Caco-2 (cell line): ENCODE data around the gene FAM162B. TPM values are rescaled to one million over a fixed set of nuclear protein-coding genes. Genes with fewer than 3 reads are reported as not detected.

Experiments
- BruUV-seq: library from RNA; stranded (reverse); fragments of 400-500 nt; replicated peaks from 2 replicates; lab custom pipeline; 2021; lab: Mats Ljungman, UMichigan
- CTCF ChIA-PET: fragments of 300-600 bp; sonication (Branson Sonifier 250); formaldehyde crosslinking; loops from one replicate; lab custom pipeline; 2022; ENCODE audit warnings: antibody characterized with exemption; lab: Charles Lee
- POLR2A ChIA-PET: fragments of 300-600 bp; sonication (Branson Sonifier 250); formaldehyde crosslinking; loops from one replicate; lab custom pipeline; 2022; ENCODE audit warnings: antibody characterized with exemption; lab: Charles Lee
- DNase-seq, 2 experiments: peaks; one replicate each; pipeline versions ENCODE4 v3.0.0 to v3.0.0-alpha.2; 2020 to 2022
- H3K27me3 ChIP-seq: replicated peaks from 2 replicates; pipeline ENCODE4 v1.6.0; 2011; ENCODE audit warnings: low read length; ENCODE audit not compliant: control insufficient read depth, insufficient read depth
- H3K36me3 ChIP-seq: 2 replicates; pipeline ENCODE4 v1.5.1; 2011; ENCODE audit warnings: low read length; ENCODE audit not compliant: control insufficient read depth, insufficient read depth
- H3K4me1 ChIP-seq: fragments of 250-450 bp; sonication (Bioruptor Pico); 2 replicates; pipeline ENCODE4 v1.5.1; 2020; ENCODE audit warnings: mild to moderate bottlenecking
- H3K4me3 ChIP-seq: 2 replicates; pipeline ENCODE4 v1.5.1; 2011; ENCODE audit warnings: low read depth, mild to moderate bottlenecking, control low read depth, low read length
- H3K9me3 ChIP-seq: fragments of 250-450 bp; sonication (Bioruptor Pico); 2 replicates; pipeline ENCODE4 v1.5.1; 2020; ENCODE audit warnings: mild to moderate bottlenecking, moderate library complexity
- H3K27ac Mint-ChIP-seq: one replicate; pipeline ENCODE4 v1.8.0; 2022; ENCODE audit warnings: mixed read lengths; ENCODE audit not compliant: unreplicated experiment
- H3K27me3 Mint-ChIP-seq: one replicate; pipeline ENCODE4 v1.8.0; 2022; ENCODE audit warnings: mixed read lengths; ENCODE audit not compliant: insufficient read depth, unreplicated experiment
- H3K36me3 Mint-ChIP-seq: one replicate; pipeline ENCODE4 v1.8.0; 2022; ENCODE audit warnings: mild to moderate bottlenecking, mixed read lengths; ENCODE audit not compliant: insufficient read depth, unreplicated experiment
- H3K4me1 Mint-ChIP-seq: one replicate; pipeline ENCODE4 v1.8.0; 2022; ENCODE audit warnings: low read depth, mixed read lengths; ENCODE audit not compliant: unreplicated experiment
- H3K4me3 Mint-ChIP-seq: one replicate; pipeline ENCODE4 v1.8.0; 2022; ENCODE audit warnings: mild to moderate bottlenecking, moderate library complexity, mixed read lengths; ENCODE audit not compliant: unreplicated experiment
- H3K9me3 Mint-ChIP-seq: one replicate; pipeline ENCODE4 v1.8.0; 2022; ENCODE audit warnings: mixed read lengths; ENCODE audit not compliant: unreplicated experiment
- intact Hi-C: fragments of 100-400 bp; cut with micrococcal nuclease; formaldehyde crosslinking; loops from one replicate; pipeline ENCODE4 v1.10.0; 2022; ENCODE audit not compliant: unreplicated experiment
- total RNA-seq: library from RNA; stranded (reverse); gene quantifications from 2 replicates; pipeline ENCODE4 v1.2.3, GENCODE V29; 2022
- TF ChIP-seq, protein P1 (sequence below), 2 experiments: fragments of 200-600 bp in 1 of 2; IDR thresholded peaks; 1 replicate in 1 of 2; 2 replicates in 1 of 2; pipeline versions ENCODE4 v1.5.1 to v1.8.0; 2011 to 2022; ENCODE audit warnings: antibody characterized with exemption in 1 of 2, control low read depth in 1 of 2, inconsistent platforms in 1 of 2, low read depth in 1 of 2, low read length in 1 of 2, mild to moderate bottlenecking in 1 of 2, moderate library complexity in 1 of 2; ENCODE audit not compliant: insufficient read depth in 1 of 2, severe bottlenecking in 1 of 2, unreplicated experiment in 1 of 2

Gene FAM162B
- total RNA-seq, 1 experiment from 2014 or later = not detected

DNA sequence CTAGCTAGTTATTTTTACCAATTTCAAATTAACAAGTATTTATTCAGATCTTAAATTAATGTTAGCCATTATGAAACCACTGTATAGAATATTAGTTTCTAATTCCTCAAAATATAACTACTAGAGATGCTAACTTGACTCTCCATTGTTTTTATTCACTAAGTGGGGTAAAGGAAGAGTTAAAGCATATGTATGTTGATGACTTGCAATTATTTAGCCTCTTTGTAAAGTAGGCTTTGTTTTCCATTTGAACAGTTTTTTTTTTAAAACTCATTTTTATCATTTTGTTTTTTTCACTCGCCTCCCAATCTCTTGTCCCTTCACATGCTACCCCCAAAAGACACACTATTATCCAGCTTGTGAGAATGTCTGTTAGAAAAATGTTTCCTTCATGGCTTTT is 3.3 kb downstream of the FAM162B start:
- H3K36me3 Mint-ChIP-seq = no peaks in the 10 kb centered on the region
- H3K9me3 Mint-ChIP-seq = no peaks in the 10 kb centered on the region
- H3K4me1 ChIP-seq = no peaks in the 10 kb centered on the region
- intact Hi-C loops = no loop called here
- no peaks in the 10 kb centered on the region for H3K36me3 ChIP-seq
- DNase-seq = no peak
- H3K4me1 Mint-ChIP-seq = no peaks in the 10 kb centered on the region
- no peak overlapping the region for H3K4me3 ChIP-seq
- TF ChIP-seq, protein P1, sequence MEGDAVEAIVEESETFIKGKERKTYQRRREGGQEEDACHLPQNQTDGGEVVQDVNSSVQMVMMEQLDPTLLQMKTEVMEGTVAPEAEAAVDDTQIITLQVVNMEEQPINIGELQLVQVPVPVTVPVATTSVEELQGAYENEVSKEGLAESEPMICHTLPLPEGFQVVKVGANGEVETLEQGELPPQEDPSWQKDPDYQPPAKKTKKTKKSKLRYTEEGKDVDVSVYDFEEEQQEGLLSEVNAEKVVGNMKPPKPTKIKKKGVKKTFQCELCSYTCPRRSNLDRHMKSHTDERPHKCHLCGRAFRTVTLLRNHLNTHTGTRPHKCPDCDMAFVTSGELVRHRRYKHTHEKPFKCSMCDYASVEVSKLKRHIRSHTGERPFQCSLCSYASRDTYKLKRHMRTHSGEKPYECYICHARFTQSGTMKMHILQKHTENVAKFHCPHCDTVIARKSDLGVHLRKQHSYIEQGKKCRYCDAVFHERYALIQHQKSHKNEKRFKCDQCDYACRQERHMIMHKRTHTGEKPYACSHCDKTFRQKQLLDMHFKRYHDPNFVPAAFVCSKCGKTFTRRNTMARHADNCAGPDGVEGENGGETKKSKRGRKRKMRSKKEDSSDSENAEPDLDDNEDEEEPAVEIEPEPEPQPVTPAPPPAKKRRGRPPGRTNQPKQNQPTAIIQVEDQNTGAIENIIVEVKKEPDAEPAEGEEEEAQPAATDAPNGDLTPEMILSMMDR (IDR thresholded peaks at IDR 0.05; ENCODE audit: insufficient read depth in 1 of 2, low read depth in 1 of 2, low read length in 1 of 2, severe bottlenecking in 1 of 2, unreplicated experiment in 1 of 2) = no peak
- H3K27me3 Mint-ChIP-seq = no peaks in the 10 kb centered on the region
- H3K27me3 ChIP-seq = no peaks in the 10 kb centered on the region
- ChIA-PET CTCF (no interaction called here), POLR2A (no interaction called here)
- no peaks in the 10 kb centered on the region for H3K9me3 ChIP-seq
- BruUV-seq = no TSS peak
- no peak overlapping the region for H3K4me3 Mint-ChIP-seq
- H3K27ac Mint-ChIP-seq = no peak overlapping the region

- H3K9me3 Mint-ChIP-seq = no peaks in the 10 kb centered on the region
- H3K27me3 ChIP-seq = no peaks in the 10 kb centered on the region
- H3K4me1 Mint-ChIP-seq = no peaks in the 10 kb centered on the region
- no TSS peak for BruUV-seq
- CTCF ChIA-PET = no interaction called here
- H3K36me3 Mint-ChIP-seq = no peaks in the 10 kb centered on the region
- POLR2A ChIA-PET = no interaction called here
- no peaks in the 10 kb centered on the region for H3K36me3 ChIP-seq
- no peaks in the 10 kb centered on the region for H3K27me3 Mint-ChIP-seq
- no peak overlapping the region for H3K4me3 ChIP-seq
- no peak overlapping the region for H3K27ac Mint-ChIP-seq
- DNase-seq = no peak
- H3K4me1 ChIP-seq = no peaks in the 10 kb centered on the region
- H3K9me3 ChIP-seq = no peaks in the 10 kb centered on the region
- TF ChIP-seq, protein P1 (IDR thresholded peaks at IDR 0.05; ENCODE audit: insufficient read depth in 1 of 2, low read depth in 1 of 2, low read length in 1 of 2, severe bottlenecking in 1 of 2, unreplicated experiment in 1 of 2) = no peak
- intact Hi-C loops = no loop called here
- no peak overlapping the region for H3K4me3 Mint-ChIP-seq
Observed at GRCh38 chr6:116761779-116762178, 3.7 kb downstream of the FAM162B start.

DNA sequence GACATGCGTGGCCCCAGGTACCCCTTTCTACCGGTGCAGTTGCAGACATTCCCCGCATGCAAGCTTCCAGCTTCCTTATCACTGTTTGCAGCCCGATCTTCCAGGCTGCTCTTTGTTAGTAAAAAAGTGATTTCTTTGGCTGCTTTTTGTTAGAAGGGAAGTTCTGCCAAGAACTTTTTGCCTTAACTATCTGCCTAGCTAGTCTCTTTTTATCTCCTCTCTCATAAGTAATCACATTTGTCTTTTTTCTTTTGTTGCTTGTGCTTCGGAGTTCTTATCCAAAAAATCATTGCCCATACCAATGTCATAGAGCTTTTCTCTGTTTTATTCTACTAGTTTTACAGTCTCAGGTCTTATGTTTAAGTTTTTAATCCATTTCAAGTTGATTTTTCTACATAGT is 20.3 kb downstream of the FAM162B start:
- Mint-ChIP-seq H3K9me3 (no peaks in the 10 kb centered on the region), H3K36me3 (no peaks in the 10 kb centered on the region), H3K27ac (no peak overlapping the region), H3K4me3 (no peak overlapping the region), H3K4me1 (no peaks in the 10 kb centered on the region), H3K27me3 (peaks cover 6% of the 10 kb centered on the region)
- POLR2A ChIA-PET = no interaction called here
- DNase-seq = no peak
- H3K36me3 ChIP-seq = no peaks in the 10 kb centered on the region
- TF ChIP-seq, protein P1 (IDR thresholded peaks at IDR 0.05; ENCODE audit: insufficient read depth in 1 of 2, low read depth in 1 of 2, low read length in 1 of 2, severe bottlenecking in 1 of 2, unreplicated experiment in 1 of 2) = no peak
- intact Hi-C loops = no loop called here
- no peaks in the 10 kb centered on the region for H3K4me1 ChIP-seq
- no peak overlapping the region for H3K4me3 ChIP-seq
- no peaks in the 10 kb centered on the region for H3K9me3 ChIP-seq
- H3K27me3 ChIP-seq = no peaks in the 10 kb centered on the region
- CTCF ChIA-PET = no interaction called here
- no TSS peak for BruUV-seq
